HEK293 (cell line): ENCODE results near the gene FOXP1.

Experiments
- CTCF ChIA-PET: fragments of 350-600 bp; formaldehyde crosslinking; extraction: SDS; loops from one replicate; lab custom pipeline; 2021; ENCODE audit warnings: antibody characterized with exemption; lab: Yijun Ruan, JAX
- POLR2A ChIA-PET: fragments of 300-600 bp; formaldehyde crosslinking; extraction: SDS; loops from one replicate; lab custom pipeline; 2020; ENCODE audit warnings: antibody characterized with exemption, inconsistent platforms; lab: Yijun Ruan, JAX
- H3K27ac ChIP-seq: fragments of 200-500 bp; sonication (Bioruptor generic); 2 replicates; pipeline ENCODE4 v1.5.1; 2014; ENCODE audit warnings: low read depth, low read length, control low read depth, inconsistent platforms; ENCODE audit errors: extremely low read depth
- H3K36me3 ChIP-seq, 2 experiments: fragments of 200-500 bp in 1 of 2; sonication (Bioruptor generic) in 1 of 2; 1 replicate in 1 of 2; 2 replicates in 1 of 2; pipeline ENCODE4 v1.5.1; 2014 to 2017; ENCODE audit warnings: inconsistent platforms in 2 of 2, low read length in 2 of 2; ENCODE audit not compliant: control insufficient read depth in 2 of 2, insufficient read depth in 1 of 2
- H3K4me1 ChIP-seq: fragments of 200-500 bp; sonication (Bioruptor generic); 2 replicates; pipeline ENCODE4 v1.5.1; 2014; ENCODE audit warnings: mild to moderate bottlenecking, low read length, inconsistent platforms; ENCODE audit not compliant: control insufficient read depth, insufficient read depth
- H3K4me3 ChIP-seq: 2 replicates; pipeline ENCODE4 v1.5.1; 2011; ENCODE audit warnings: low read depth, mild to moderate bottlenecking, control low read depth, low read length, moderate library complexity
- H3K9me3 ChIP-seq: fragments of 200-500 bp; sonication (Bioruptor generic); 2 replicates; pipeline ENCODE4 v1.5.1; 2014; ENCODE audit warnings: low read depth, low read length, inconsistent platforms; ENCODE audit not compliant: control insufficient read depth, insufficient read depth
- MYNN ChIP-seq: fragments of 450-650 bp; formaldehyde crosslinking; IDR thresholded peaks from 2 replicates; pipeline ENCODE4 v1.5.1; 2016; ENCODE audit warnings: missing biosample characterization, missing genetic modification characterization, borderline replicate concordance
- PRDM6 ChIP-seq: fragments of 450-650 bp; formaldehyde crosslinking; IDR thresholded peaks from 2 replicates; pipeline ENCODE4 v1.5.1; 2017; ENCODE audit warnings: missing biosample characterization, missing genetic modification characterization
- ZNF248 ChIP-seq: fragments of 450-650 bp; formaldehyde crosslinking; IDR thresholded peaks from 2 replicates; pipeline ENCODE4 v1.5.1; 2017; ENCODE audit warnings: missing biosample characterization, missing genetic modification characterization
- ZNF292 ChIP-seq: fragments of 450-650 bp; formaldehyde crosslinking; IDR thresholded peaks from 2 replicates; pipeline ENCODE4 v1.5.1; 2016; ENCODE audit warnings: low read depth, missing biosample characterization, missing genetic modification characterization, borderline replicate concordance
- ZNF366 ChIP-seq: fragments of 450-650 bp; formaldehyde crosslinking; conservative IDR thresholded peaks from 2 replicates; pipeline ENCODE4 v1.5.1; 2016; ENCODE audit warnings: missing biosample characterization, missing genetic modification characterization
- ZNF391 ChIP-seq: fragments of 450-650 bp; formaldehyde crosslinking; IDR thresholded peaks from 2 replicates; pipeline ENCODE4 v1.5.1; 2016; ENCODE audit warnings: low read depth, missing biosample characterization, missing genetic modification characterization, borderline replicate concordance
- ZNF416 ChIP-seq: fragments of 450-650 bp; formaldehyde crosslinking; IDR thresholded peaks from 2 replicates; pipeline ENCODE4 v1.5.1; 2016; ENCODE audit warnings: missing biosample characterization, missing genetic modification characterization
- ZNF449 ChIP-seq: fragments of 450-650 bp; formaldehyde crosslinking; IDR thresholded peaks from 2 replicates; pipeline ENCODE4 v1.5.1; 2017; ENCODE audit warnings: missing biosample characterization, mild to moderate bottlenecking, missing genetic modification characterization, moderate library complexity
- ZNF518A ChIP-seq: fragments of 450-650 bp; formaldehyde crosslinking; conservative IDR thresholded peaks from 2 replicates; pipeline ENCODE4 v1.5.1; 2016; ENCODE audit warnings: low read depth, missing biosample characterization, missing genetic modification characterization
- ZNF610 ChIP-seq: fragments of 450-650 bp; formaldehyde crosslinking; IDR thresholded peaks from 2 replicates; pipeline ENCODE4 v1.5.1; 2016; ENCODE audit warnings: missing biosample characterization, missing genetic modification characterization, borderline replicate concordance
- ZNF623 ChIP-seq: fragments of 450-650 bp; formaldehyde crosslinking; IDR thresholded peaks from 2 replicates; pipeline ENCODE4 v1.5.1; 2016; ENCODE audit warnings: missing biosample characterization, missing genetic modification characterization
- ZNF677 ChIP-seq: fragments of 450-650 bp; IDR thresholded peaks from 2 replicates; pipeline ENCODE4 v1.5.0; 2018; ENCODE audit warnings: missing biosample characterization, mild to moderate bottlenecking, missing genetic modification characterization, moderate library complexity
- ZNF76 ChIP-seq: fragments of 450-650 bp; formaldehyde crosslinking; IDR thresholded peaks from 2 replicates; pipeline ENCODE4; 2016; ENCODE audit warnings: low read depth, missing biosample characterization, missing genetic modification characterization, borderline replicate concordance
- ZXDB ChIP-seq: fragments of 450-650 bp; formaldehyde crosslinking; IDR thresholded peaks from 2 replicates; pipeline ENCODE4 v1.5.1; 2016; ENCODE audit warnings: missing biosample characterization, missing genetic modification characterization
- TF ChIP-seq, protein P1 (sequence below): fragments of 450-650 bp; formaldehyde crosslinking; IDR thresholded peaks from 2 replicates; pipeline ENCODE4 v1.5.1; 2016; ENCODE audit warnings: missing biosample characterization, missing genetic modification characterization
- TF ChIP-seq, protein P2 (sequence below): fragments of 450-650 bp; formaldehyde crosslinking; IDR thresholded peaks from 2 replicates; pipeline ENCODE4 v1.5.1; 2016; ENCODE audit warnings: missing biosample characterization, missing genetic modification characterization, borderline replicate concordance

Gene FOXP1

GRCh38 chr3:71180524-71180923 is 403.0 kb downstream of the FOXP1 start:
- Histone ChIP-seq H3K4me3 (no peak overlapping the region), H3K27ac (no peak overlapping the region), H3K36me3 (no peaks in the 10 kb centered on the region), H3K9me3 (no peaks in the 10 kb centered on the region), H3K4me1 (peaks cover 3% of the 10 kb centered on the region)
- TF ChIP-seq PRDM6 (tag by site-specific recombination) (peak; percentile 87), ZXDB (tag by site-specific recombination) (0 out of 2 replicates have a peak, but pooled peaks have one; percentile 21), ZNF76 (tag by site-specific recombination) (no peak)
- ChIA-PET CTCF (no interaction called here), POLR2A (no interaction called here)

DNA sequence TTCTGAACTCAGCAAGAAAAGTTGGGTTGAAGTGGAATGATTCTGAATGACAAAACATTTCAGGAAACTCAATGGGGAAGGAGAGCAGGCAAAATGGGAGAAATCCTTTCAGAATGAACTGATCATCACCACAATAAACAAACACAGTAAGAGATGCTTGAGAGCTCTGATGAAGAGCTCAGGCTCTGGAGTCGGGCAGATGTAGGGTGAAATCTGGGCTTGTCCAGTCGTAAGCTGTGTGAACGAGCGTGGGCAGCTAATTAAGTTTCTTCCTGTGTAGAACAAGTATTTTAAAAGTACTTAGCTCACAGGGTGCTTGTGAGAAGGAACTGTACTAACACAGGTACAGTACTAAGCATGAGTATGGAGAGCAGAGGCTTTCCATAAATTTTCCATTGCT is 406.2 kb downstream of the FOXP1 start:
- Histone ChIP-seq H3K27ac (no peak overlapping the region), H3K9me3 (no peaks in the 10 kb centered on the region), H3K4me1 (peaks cover 3% of the 10 kb centered on the region)
- CTCF ChIA-PET, result no interaction called here
- TF ChIP-seq ZNF248 (tag by site-specific recombination) (no peak), ZNF610 (tag by site-specific recombination) (no peak), ZNF677 (tag by site-specific recombination) (no peak), ZNF416 (tag by site-specific recombination) (no peak)
- TF ChIP-seq, protein P1, sequence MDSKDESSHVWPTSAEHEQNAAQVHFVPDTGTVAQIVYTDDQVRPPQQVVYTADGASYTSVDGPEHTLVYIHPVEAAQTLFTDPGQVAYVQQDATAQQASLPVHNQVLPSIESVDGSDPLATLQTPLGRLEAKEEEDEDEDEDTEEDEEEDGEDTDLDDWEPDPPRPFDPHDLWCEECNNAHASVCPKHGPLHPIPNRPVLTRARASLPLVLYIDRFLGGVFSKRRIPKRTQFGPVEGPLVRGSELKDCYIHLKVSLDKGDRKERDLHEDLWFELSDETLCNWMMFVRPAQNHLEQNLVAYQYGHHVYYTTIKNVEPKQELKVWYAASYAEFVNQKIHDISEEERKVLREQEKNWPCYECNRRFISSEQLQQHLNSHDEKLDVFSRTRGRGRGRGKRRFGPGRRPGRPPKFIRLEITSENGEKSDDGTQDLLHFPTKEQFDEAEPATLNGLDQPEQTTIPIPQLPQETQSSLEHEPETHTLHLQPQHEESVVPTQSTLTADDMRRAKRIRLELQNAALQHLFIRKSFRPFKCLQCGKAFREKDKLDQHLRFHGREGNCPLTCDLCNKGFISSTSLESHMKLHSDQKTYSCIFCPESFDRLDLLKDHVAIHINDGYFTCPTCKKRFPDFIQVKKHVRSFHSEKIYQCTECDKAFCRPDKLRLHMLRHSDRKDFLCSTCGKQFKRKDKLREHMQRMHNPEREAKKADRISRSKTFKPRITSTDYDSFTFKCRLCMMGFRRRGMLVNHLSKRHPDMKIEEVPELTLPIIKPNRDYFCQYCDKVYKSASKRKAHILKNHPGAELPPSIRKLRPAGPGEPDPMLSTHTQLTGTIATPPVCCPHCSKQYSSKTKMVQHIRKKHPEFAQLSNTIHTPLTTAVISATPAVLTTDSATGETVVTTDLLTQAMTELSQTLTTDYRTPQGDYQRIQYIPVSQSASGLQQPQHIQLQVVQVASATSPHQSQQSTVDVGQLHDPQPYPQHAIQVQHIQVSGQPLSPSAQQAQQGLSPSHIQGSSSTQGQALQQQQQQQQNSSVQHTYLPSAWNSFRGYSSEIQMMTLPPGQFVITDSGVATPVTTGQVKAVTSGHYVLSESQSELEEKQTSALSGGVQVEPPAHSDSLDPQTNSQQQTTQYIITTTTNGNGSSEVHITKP, result no peak
- TF ChIP-seq, all 188 proteins: peak for 0
- Histone ChIP-seq H3K36me3 (no peaks in the 10 kb centered on the region), H3K4me3 (no peak overlapping the region)
- POLR2A ChIA-PET, result no interaction called here

DNA sequence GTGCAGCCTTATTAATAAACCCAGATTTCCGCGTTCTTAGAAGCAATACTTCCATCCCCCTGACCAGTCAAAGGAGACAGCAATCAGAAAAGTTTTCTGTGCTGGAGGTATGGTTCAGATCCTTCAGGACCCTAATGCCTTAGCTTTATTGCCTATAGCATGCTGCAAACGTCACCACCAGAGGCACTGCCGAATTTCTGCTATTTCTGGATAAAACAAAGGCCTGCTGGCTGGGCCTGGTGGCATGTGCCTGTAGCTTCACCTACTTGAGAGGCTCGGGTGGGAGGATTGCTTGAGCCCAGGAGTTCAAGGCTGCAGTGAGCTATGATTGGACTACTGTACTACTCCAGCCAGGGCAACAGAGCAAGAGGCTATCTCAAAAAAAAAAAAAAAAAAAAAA is 407.2 kb downstream of the FOXP1 start:
- H3K36me3 ChIP-seq, result no peaks in the 10 kb centered on the region
- ChIA-PET CTCF (interaction anchor here (0.6 kb wide), 1 partner anchor 72 kb away, joined by 5 read pairs; no protein-coding TSS in a partner anchor), POLR2A (no interaction called here)
- no peak overlapping the region for H3K27ac ChIP-seq
- H3K4me3 ChIP-seq, result no peak overlapping the region
- no peaks in the 10 kb centered on the region for H3K9me3 ChIP-seq
- TF ChIP-seq ZNF623 (tag by site-specific recombination) (no peak), MYNN (no peak), ZNF449 (tag by site-specific recombination) (no peak), ZNF518A (tag by site-specific recombination) (no peak), ZNF292 (tag by site-specific recombination) (no peak), ZNF391 (tag by site-specific recombination) (no peak), ZNF366 (tag by site-specific recombination) (no peak), ZNF416 (tag by site-specific recombination) (no peak)
- TF ChIP-seq, protein P2, sequence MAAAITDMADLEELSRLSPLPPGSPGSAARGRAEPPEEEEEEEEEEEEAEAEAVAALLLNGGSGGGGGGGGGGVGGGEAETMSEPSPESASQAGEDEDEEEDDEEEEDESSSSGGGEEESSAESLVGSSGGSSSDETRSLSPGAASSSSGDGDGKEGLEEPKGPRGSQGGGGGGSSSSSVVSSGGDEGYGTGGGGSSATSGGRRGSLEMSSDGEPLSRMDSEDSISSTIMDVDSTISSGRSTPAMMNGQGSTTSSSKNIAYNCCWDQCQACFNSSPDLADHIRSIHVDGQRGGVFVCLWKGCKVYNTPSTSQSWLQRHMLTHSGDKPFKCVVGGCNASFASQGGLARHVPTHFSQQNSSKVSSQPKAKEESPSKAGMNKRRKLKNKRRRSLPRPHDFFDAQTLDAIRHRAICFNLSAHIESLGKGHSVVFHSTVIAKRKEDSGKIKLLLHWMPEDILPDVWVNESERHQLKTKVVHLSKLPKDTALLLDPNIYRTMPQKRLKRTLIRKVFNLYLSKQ (tag by site-specific recombination), result no peak
- H3K4me1 ChIP-seq, result peaks cover 3% of the 10 kb centered on the region
